Sciatic nerve (tissue), 2 donors: ENCODE data around the gene ZNF17. TPM values are rescaled to one million over a fixed set of nuclear protein-coding genes. Genes with fewer than 3 reads are reported as not detected.
A peak's percentile ranks its signal among the peaks of the same experiment; 100 is the strongest.
"Not testable (repeated sequence)": the region's sequence is repeated elsewhere in the genome, so short reads cannot be mapped to it uniquely, and the experiment has no call there.

ENCODE experiments used
- ATAC-seq: fragments of 200-7000 bp; cut with Tn5 transposase; one replicate; pipeline ENCODE4 v1.9.1; 2020; ENCODE audit warnings: mild to moderate bottlenecking, moderate library complexity
- DNase-seq: peaks from one replicate; pipeline ENCODE4 v3.0.0-alpha.2; 2020; ENCODE audit warnings: low spot score
- intact Hi-C: fragments of 100-400 bp; cut with DNase I; formaldehyde crosslinking; loops from one replicate; pipeline ENCODE4 v1.14.2; 2022
- total RNA-seq: library from RNA; stranded (reverse); fragmentation: NEBNext Ultra II Directional; extraction: Animal tissue kit (Norgen Biotek cat#: 25700); gene quantifications from one replicate; pipeline ENCODE4 v1.2.1, GENCODE V29; 2021
- donor health status: DM: no; HTN: no; CAD: no.
- donor health status: DM: no; HTN: no; CAD: no.

ZNF17 gene
- total RNA-seq = 20.1 TPM

- intact Hi-C loops = no loop called here
- DNase-seq (peak; percentile 95), ATAC-seq (peak; percentile 100)
Observed at GRCh38 chr19:57410877-57411671, at the start of gene ZNF17. TSS of gene ZNF17 (plus strand) at chr19:57411161. CDS start at chr19:57413616, 2,455 bp downstream.

- no peak for ATAC-seq
Observed at GRCh38 chr19:57362419-57362818, 48.5 kb upstream of the ZNF17 start.

GRCh38 chr19:57362997-57363687 is 47.8 kb upstream of the ZNF17 start, which contains the start of the genes TRAPPC2B and ZNF547:
TSS of gene TRAPPC2B (plus strand) at chr19:57363551. CDS start at chr19:57364834, 1,283 bp downstream.
TSS of gene ZNF547 (plus strand) at chr19:57363551. CDS start at chr19:57368556, 5,005 bp downstream.
- DNase-seq (peak; percentile 99), ATAC-seq (peak; percentile 100)
- intact Hi-C loops = no loop called here

More at GRCh38 chr19:57362419-57362818, 48.5 kb upstream of the ZNF17 start:
- no peak for DNase-seq
- intact Hi-C loops = no loop called here

- ATAC-seq (peak; percentile 2), DNase-seq (no peak)
- intact Hi-C loops = no loop called here
Observed at GRCh38 chr19:57363688-57364181, 47.2 kb upstream of the ZNF17 start.

- intact Hi-C loops = no loop called here
- DNase-seq = no peak
Observed at GRCh38 chr19:57366776-57367175, 44.2 kb upstream of the ZNF17 start.

GRCh38 chr19:57374179-57374578 is 36.8 kb upstream of the ZNF17 start:
- ATAC-seq = no peak
- no peak for DNase-seq
- intact Hi-C loops = no loop called here

More at GRCh38 chr19:57366776-57367175, 44.2 kb upstream of the ZNF17 start:
- ATAC-seq = no peak

- DNase-seq, intact Hi-C loops, ATAC-seq: not testable (repeated sequence)
Observed at GRCh38 chr19:57374647-57375046, 36.3 kb upstream of the ZNF17 start.

- DNase-seq = no peak
- ATAC-seq = no peak
Observed at GRCh38 chr19:57376151-57376550, 34.8 kb upstream of the ZNF17 start.

GRCh38 chr19:57377498-57378146 is 33.3 kb upstream of the ZNF17 start:
- intact Hi-C loops = no loop called here
- ATAC-seq (no peak), DNase-seq (no peak)

More at GRCh38 chr19:57376151-57376550, 34.8 kb upstream of the ZNF17 start:
- intact Hi-C loops = no loop called here

- intact Hi-C loops = no loop called here
- DNase-seq = no peak
- no peak for ATAC-seq
Observed at GRCh38 chr19:57380923-57381322, 30.0 kb upstream of the ZNF17 start.

GRCh38 chr19:57382806-57383488 is 28.0 kb upstream of the ZNF17 start:
- no peak for ATAC-seq
- DNase-seq = no peak
- intact Hi-C loops = no loop called here

GRCh38 chr19:57389194-57389729 is 21.7 kb upstream of the ZNF17 start:
- ATAC-seq = no peak
- no peak for DNase-seq
- intact Hi-C loops = no loop called here

GRCh38 chr19:57389730-57390598 is 21.0 kb upstream of the ZNF17 start, which contains the start of gene ZNF548:
TSS of gene ZNF548 (plus strand) at chr19:57389854. CDS start at chr19:57390100, 246 bp downstream.
- ATAC-seq = peak; percentile 100
- peak; percentile 96 for DNase-seq
- intact Hi-C loops = no loop called here

GRCh38 chr19:57395710-57396109 is 15.3 kb upstream of the ZNF17 start:
- DNase-seq (no peak), ATAC-seq (no peak)
- intact Hi-C loops = no loop called here

GRCh38 chr19:57398868-57399267 is 12.1 kb upstream of the ZNF17 start:
- intact Hi-C loops = no loop called here
- DNase-seq (no peak), ATAC-seq (no peak)

- ATAC-seq = no peak
- intact Hi-C loops = no loop called here
- DNase-seq = no peak
Observed at GRCh38 chr19:57403737-57404563, 7.0 kb upstream of the ZNF17 start.
